ENCODE data around the gene MAN1A1.

DNA sequence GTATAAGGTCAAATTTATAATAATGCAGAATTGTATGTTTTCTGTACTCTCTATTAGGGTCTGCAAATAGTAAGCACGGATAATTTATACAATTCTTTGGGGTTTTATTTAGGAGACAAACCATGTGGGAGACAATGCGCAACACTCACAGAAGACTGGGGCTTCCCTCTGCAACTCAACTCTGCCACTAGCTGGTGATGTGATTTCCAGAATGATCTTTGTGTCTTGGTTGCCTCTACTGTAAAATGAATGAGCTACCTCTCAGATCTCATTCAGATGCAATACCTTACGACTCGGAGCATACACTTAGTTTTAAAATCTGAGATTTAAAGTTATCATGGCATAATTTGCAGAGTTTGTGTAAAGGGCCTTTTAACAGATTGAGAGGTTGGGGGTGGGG, 6.4 kb downstream of the MAN1A1 start:
- no peak for TF ChIP-seq POLR2AphosphoS5 (IDR thresholded peaks at IDR 0.05)
- no peak for TF ChIP-seq CTCF (IDR thresholded peaks at IDR 0.05 in 8 of 11, conservative IDR thresholded peaks at IDR 0.05 in 3 of 11)
- no peak for TF ChIP-seq POLR2A (IDR thresholded peaks at IDR 0.05)

All from spleen (tissue), 7 donors.